KMS-11 (cell line): ENCODE measurements around the gene DOCK10.

Source experiments
- H2AFZ ChIP-seq: fragments of 200-600 bp; sonication (generic); 2 replicates; pipeline ENCODE4 v1.6.1; 2016; ENCODE audit warnings: antibody characterized with exemption, mixed run types, low read depth
- H3K27ac ChIP-seq: fragments of 200-600 bp; sonication (generic); 2 replicates; pipeline ENCODE4 v1.6.1; 2016; ENCODE audit warnings: mild to moderate bottlenecking, mixed run types
- H3K27me3 ChIP-seq: fragments of 200-600 bp; sonication (generic); 2 replicates; pipeline ENCODE4 v1.6.1; 2017; ENCODE audit warnings: mild to moderate bottlenecking, low read depth, mixed run types, moderate library complexity; ENCODE audit not compliant: insufficient read depth
- H3K36me3 ChIP-seq: fragments of 200-600 bp; sonication (generic); 2 replicates; pipeline ENCODE4 v1.6.1; 2017; ENCODE audit warnings: mild to moderate bottlenecking, mixed run types; ENCODE audit not compliant: insufficient read depth
- H3K4me1 ChIP-seq: fragments of 200-600 bp; sonication (generic); 2 replicates; pipeline ENCODE4 v1.6.1; 2016; ENCODE audit warnings: mild to moderate bottlenecking, low read depth, mixed run types; ENCODE audit not compliant: poor library complexity, severe bottlenecking
- H3K4me2 ChIP-seq: fragments of 200-600 bp; sonication (generic); 2 replicates; pipeline ENCODE4 v1.7.0; 2016; ENCODE audit warnings: mild to moderate bottlenecking, mixed run types
- H3K4me3 ChIP-seq: fragments of 200-600 bp; sonication (generic); IDR thresholded peaks from 2 replicates; pipeline ENCODE4 v1.6.1; 2017; ENCODE audit warnings: low read depth, low read length, mixed read lengths; ENCODE audit not compliant: insufficient read depth
- H3K79me2 ChIP-seq: fragments of 200-600 bp; sonication (generic); 2 replicates; pipeline ENCODE4 v1.6.1; 2016; ENCODE audit warnings: low read depth, mixed run types; ENCODE audit not compliant: insufficient read depth
- H3K9ac ChIP-seq: fragments of 200-600 bp; sonication (generic); 2 replicates; pipeline ENCODE4 v1.6.1; 2016; ENCODE audit warnings: mild to moderate bottlenecking, mixed run types
- H4K20me1 ChIP-seq: fragments of 200-600 bp; sonication (generic); 2 replicates; pipeline ENCODE4 v1.6.1; 2016; ENCODE audit warnings: mild to moderate bottlenecking, mixed run types; ENCODE audit not compliant: insufficient read depth
- CTCF ChIP-seq: fragments of 200-600 bp; sonication (generic); conservative IDR thresholded peaks from 2 replicates; pipeline ENCODE4 v1.6.1; 2017; ENCODE audit warnings: low read depth, mild to moderate bottlenecking, antibody characterized with exemption, low read length, moderate library complexity, mixed read lengths

The DOCK10 gene

GRCh38 chr2:225069966-225070365 lies 27.7 kb upstream of the DOCK10 start:
- no peaks in the 10 kb centered on the region for H3K27me3 ChIP-seq
- H4K20me1 ChIP-seq: no peaks in the 10 kb centered on the region

GRCh38 chr2:225069477-225069876 lies 27.2 kb upstream of the DOCK10 start:
- no peaks in the 10 kb centered on the region for H3K36me3 ChIP-seq
- no peaks in the 10 kb centered on the region for H3K4me1 ChIP-seq
- no peaks in the 10 kb centered on the region for H3K27me3 ChIP-seq
- no peak overlapping the region for H3K27ac ChIP-seq
- H4K20me1 ChIP-seq: no peaks in the 10 kb centered on the region
- no peak overlapping the region for H3K9ac ChIP-seq
- no peak for TF ChIP-seq CTCF
- no peak overlapping the region for H2AFZ ChIP-seq
- H3K79me2 ChIP-seq: no peaks in the 10 kb centered on the region
- no peak overlapping the region for H3K4me2 ChIP-seq
- H3K4me3 ChIP-seq: no peak overlapping the region

More at GRCh38 chr2:225069966-225070365, 27.7 kb upstream of the DOCK10 start:
- Histone ChIP-seq H2AFZ (no peak overlapping the region; the same call in 1 of the 2 replicates), H3K4me3 (no peak overlapping the region), H3K4me2 (no peak overlapping the region), H3K4me1 (no peaks in the 10 kb centered on the region), H3K36me3 (no peaks in the 10 kb centered on the region), H3K9ac (no peak overlapping the region), H3K79me2 (no peaks in the 10 kb centered on the region), H3K27ac (no peak overlapping the region)
- TF ChIP-seq CTCF: no peak

- no peaks in the 10 kb centered on the region for H3K27me3 ChIP-seq
- H4K20me1 ChIP-seq: no peaks in the 10 kb centered on the region
- no peak overlapping the region for H2AFZ ChIP-seq
- no peak overlapping the region for H3K4me3 ChIP-seq
- TF ChIP-seq CTCF: no peak
- no peaks in the 10 kb centered on the region for H3K4me1 ChIP-seq
- H3K9ac ChIP-seq: no peak overlapping the region
- H3K36me3 ChIP-seq: no peaks in the 10 kb centered on the region
- no peaks in the 10 kb centered on the region for H3K79me2 ChIP-seq
- no peak overlapping the region for H3K27ac ChIP-seq
- no peak overlapping the region for H3K4me2 ChIP-seq
These were observed 23.6 kb upstream of the DOCK10 start for GRCh38 chr2:225065882-225066281.

GRCh38 chr2:225064928-225065327 lies 22.7 kb upstream of the DOCK10 start:
- no peaks in the 10 kb centered on the region for H3K27me3 ChIP-seq
- no peaks in the 10 kb centered on the region for H3K79me2 ChIP-seq
- no peaks in the 10 kb centered on the region for H3K4me1 ChIP-seq
- H3K4me2 ChIP-seq: no peak overlapping the region
- no peak overlapping the region for H3K4me3 ChIP-seq
- no peak for TF ChIP-seq CTCF
- no peak overlapping the region for H3K9ac ChIP-seq
- no peaks in the 10 kb centered on the region for H3K36me3 ChIP-seq
- H4K20me1 ChIP-seq: no peaks in the 10 kb centered on the region
- no peak overlapping the region for H3K27ac ChIP-seq
- no peak overlapping the region for H2AFZ ChIP-seq

- no peaks in the 10 kb centered on the region for H3K36me3 ChIP-seq
- H3K27ac ChIP-seq: no peak overlapping the region
- no peak for TF ChIP-seq CTCF
- H3K27me3 ChIP-seq: no peaks in the 10 kb centered on the region
- H3K4me1 ChIP-seq: no peaks in the 10 kb centered on the region
- no peak overlapping the region for H3K4me3 ChIP-seq
- no peak overlapping the region for H2AFZ ChIP-seq
- no peaks in the 10 kb centered on the region for H3K79me2 ChIP-seq
- no peak overlapping the region; the same call in 1 of the 2 replicates for H3K4me2 ChIP-seq
- no peaks in the 10 kb centered on the region for H4K20me1 ChIP-seq
- no peak overlapping the region for H3K9ac ChIP-seq
These were observed 22.1 kb upstream of the DOCK10 start for GRCh38 chr2:225064362-225064761.
